Breast epithelium (tissue), 4 donors: ENCODE data around the gene OR7G2. TPM values are rescaled to one million over a fixed set of nuclear protein-coding genes. Genes with fewer than 3 reads are reported as not detected.

Source experiments
- DNase-seq, 2 donors: peaks; one replicate each; pipeline ENCODE4 v3.0.0-alpha.2; 2019; ENCODE audit warnings: low spot score in 2 of 2
- H3K27ac ChIP-seq, 2 donors: fragments of 200-600 bp; sonication (generic) in 1 of 2; one replicate each; pipeline ENCODE4 v1.5.1; 2016 to 2019; ENCODE audit warnings: mild to moderate bottlenecking in 1 of 2
- H3K27me3 ChIP-seq, 2 donors: fragments of 200-600 bp; sonication (generic) in 1 of 2; one replicate each; pipeline versions ENCODE4 v1.5.1 to v1.6.0; 2017 to 2019; ENCODE audit warnings: control low read depth in 1 of 2, mild to moderate bottlenecking in 1 of 2
- H3K36me3 ChIP-seq: fragments of 200-600 bp; one replicate; pipeline ENCODE4 v1.5.1; 2019
- H3K4me1 ChIP-seq, 2 donors: fragments of 200-600 bp; sonication (generic); one replicate each; pipeline ENCODE4 v1.5.1; 2016 to 2019; ENCODE audit warnings: control low read depth in 1 of 2
- H3K4me3 ChIP-seq, 3 donors: fragments of 200-600 bp; sonication (generic); 1 replicate in 2 of 3; 2 replicates in 1 of 3; pipeline ENCODE4 v1.5.1; 2016 to 2019; ENCODE audit warnings: mild to moderate bottlenecking in 3 of 3, moderate library complexity in 2 of 3
- H3K9me3 ChIP-seq, 2 donors: fragments of 200-600 bp; sonication (generic) in 1 of 2; one replicate each; pipeline ENCODE4 v1.5.1; 2016 to 2019; ENCODE audit warnings: control low read depth in 1 of 2
- CTCF ChIP-seq, 3 donors: fragments of 450-650 bp; IDR thresholded peaks; one replicate each; pipeline ENCODE4 v1.5.1; 2016 to 2017; ENCODE audit warnings: antibody characterized with exemption in 3 of 3, mild to moderate bottlenecking in 3 of 3, moderate library complexity in 3 of 3
- POLR2A ChIP-seq: fragments of 450-650 bp; IDR thresholded peaks from one replicate; pipeline ENCODE4 v1.6.1; 2016; ENCODE audit warnings: antibody characterized with exemption, mild to moderate bottlenecking, moderate library complexity
- POLR2AphosphoS5 ChIP-seq, 3 donors: sonication (generic); formaldehyde crosslinking; IDR thresholded peaks; one replicate each; pipeline ENCODE4 v1.6.1; 2017; ENCODE audit warnings: antibody characterized with exemption in 3 of 3
- intact Hi-C: fragments of 100-400 bp; cut with DNase I; formaldehyde crosslinking; loops from one replicate; pipeline ENCODE4 v1.15.1; 2023; ENCODE audit warnings: low total_unique reads
- total RNA-seq, 3 donors: library from RNA; depleted of rRNA; stranded (reverse); fragments of >200 nt; gene quantifications; one replicate each; pipeline ENCODE4 v1.1.0, GENCODE V29; 2016

The OR7G2 gene
- total RNA-seq, 3 donors from 2014 or later = not detected

GRCh38 chr19:9139609-9140158 lies 32.4 kb upstream of the OR7G2 start:
- H3K27ac ChIP-seq = peak overlapping the region; percentile 92 to 93
- H3K4me3 ChIP-seq = peak overlapping the region; percentile 76 to 93 (median 79)
- peaks cover 7% of the 10 kb centered on the region in 2 donors for H3K9me3 ChIP-seq
- no peak for DNase-seq
- TF ChIP-seq CTCF (IDR thresholded peaks at IDR 0.05) = no peak
- TF ChIP-seq POLR2AphosphoS5 (IDR thresholded peaks at IDR 0.05) = no peak
- no peak for TF ChIP-seq POLR2A
- intact Hi-C loops = no loop called here
- peaks cover 0 to 8% of the 10 kb centered on the region in 2 donors for H3K4me1 ChIP-seq
- H3K27me3 ChIP-seq = no peaks in the 10 kb centered on the region
- no peaks in the 10 kb centered on the region for H3K36me3 ChIP-seq

DNA sequence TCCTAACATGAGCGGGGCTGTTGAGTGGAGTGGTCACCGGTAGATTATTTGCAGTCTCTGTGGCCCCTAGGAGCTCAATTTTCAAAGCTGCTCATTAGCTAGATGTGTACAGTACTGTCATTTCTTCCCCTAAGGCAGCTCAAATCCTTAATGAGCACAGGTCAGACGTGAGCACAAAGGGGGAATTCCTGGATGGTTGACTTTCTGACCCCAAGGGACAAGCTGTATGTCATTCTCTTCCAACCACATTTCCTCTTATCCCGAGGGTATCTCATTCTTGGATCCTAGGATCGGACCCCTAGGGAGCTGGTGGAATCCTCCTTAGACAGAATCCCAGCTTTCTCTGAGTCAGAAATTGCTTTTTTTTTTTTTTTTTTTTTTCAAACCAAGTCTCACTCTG lies 25.1 kb upstream of the OR7G2 start:
- intact Hi-C loops = no loop called here
- no peaks in the 10 kb centered on the region for H3K4me1 ChIP-seq
- H3K9me3 ChIP-seq = no peaks in the 10 kb centered on the region
- TF ChIP-seq CTCF (IDR thresholded peaks at IDR 0.05) (no peak), POLR2A (no peak), POLR2AphosphoS5 (IDR thresholded peaks at IDR 0.05) (no peak)
- DNase-seq = no peak
- H3K36me3 ChIP-seq = no peaks in the 10 kb centered on the region
- H3K27me3 ChIP-seq = peaks cover 0 to 4% of the 10 kb centered on the region in 2 donors
- no peak overlapping the region for H3K27ac ChIP-seq
- H3K4me3 ChIP-seq = no peak overlapping the region

DNA sequence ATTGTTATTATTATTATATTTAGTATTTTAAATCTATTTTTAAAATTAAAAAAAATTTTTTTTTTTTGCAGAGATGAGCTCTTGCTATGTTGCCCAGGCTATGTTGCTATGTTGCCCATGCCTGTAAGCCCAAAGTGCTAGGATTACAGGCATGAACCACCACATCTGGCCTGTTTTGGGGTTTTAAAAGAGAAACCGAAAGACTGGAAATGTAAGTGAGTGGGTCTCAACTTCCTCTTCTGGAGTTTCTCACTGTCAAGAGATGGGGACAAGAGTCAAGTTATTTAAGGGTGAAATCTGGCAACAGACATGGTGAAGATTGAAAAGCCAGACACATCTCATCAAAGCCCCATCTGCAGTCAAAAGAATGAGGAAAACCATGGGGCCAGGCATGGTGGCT lies 23.7 kb upstream of the OR7G2 start:
- no peaks in the 10 kb centered on the region for H3K9me3 ChIP-seq
- no peaks in the 10 kb centered on the region for H3K4me1 ChIP-seq
- H3K36me3 ChIP-seq = no peaks in the 10 kb centered on the region
- TF ChIP-seq CTCF (IDR thresholded peaks at IDR 0.05) (no peak), POLR2A (no peak)
- intact Hi-C loops = no loop called here
- no peak overlapping the region for H3K27ac ChIP-seq
- DNase-seq = no peak
- no peak overlapping the region for H3K4me3 ChIP-seq
- peaks cover 0 to 7% of the 10 kb centered on the region in 2 donors for H3K27me3 ChIP-seq

DNA sequence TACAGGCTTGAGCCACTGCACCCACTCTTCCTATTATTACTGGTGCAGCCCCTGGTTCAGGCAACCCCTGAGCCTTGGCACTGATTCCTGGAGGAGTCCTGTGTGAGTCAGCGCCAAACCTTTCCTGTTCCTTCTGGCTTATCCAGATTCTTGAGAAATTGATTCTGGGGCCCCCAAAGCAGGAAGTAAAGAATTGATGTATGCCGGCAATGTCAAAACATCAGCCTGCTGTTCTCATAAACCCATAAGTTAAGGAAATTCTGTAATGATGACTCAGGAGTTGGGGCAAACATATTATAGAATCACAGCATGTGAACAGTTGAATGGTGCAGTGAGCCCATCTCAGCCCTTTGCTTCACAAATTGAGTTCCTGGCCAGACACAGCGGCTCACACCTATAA lies 20.9 kb upstream of the OR7G2 start:
- no peaks in the 10 kb centered on the region for H3K9me3 ChIP-seq
- intact Hi-C loops = no loop called here
- H3K4me3 ChIP-seq = no peak overlapping the region
- no peak overlapping the region for H3K27ac ChIP-seq
- H3K36me3 ChIP-seq = no peaks in the 10 kb centered on the region
- no peaks in the 10 kb centered on the region for H3K4me1 ChIP-seq
- no peak for DNase-seq
- peaks cover 0 to 7% of the 10 kb centered on the region in 2 donors for H3K27me3 ChIP-seq
- TF ChIP-seq POLR2AphosphoS5 (IDR thresholded peaks at IDR 0.05) = no peak
- no peak for TF ChIP-seq CTCF (IDR thresholded peaks at IDR 0.05)

DNA sequence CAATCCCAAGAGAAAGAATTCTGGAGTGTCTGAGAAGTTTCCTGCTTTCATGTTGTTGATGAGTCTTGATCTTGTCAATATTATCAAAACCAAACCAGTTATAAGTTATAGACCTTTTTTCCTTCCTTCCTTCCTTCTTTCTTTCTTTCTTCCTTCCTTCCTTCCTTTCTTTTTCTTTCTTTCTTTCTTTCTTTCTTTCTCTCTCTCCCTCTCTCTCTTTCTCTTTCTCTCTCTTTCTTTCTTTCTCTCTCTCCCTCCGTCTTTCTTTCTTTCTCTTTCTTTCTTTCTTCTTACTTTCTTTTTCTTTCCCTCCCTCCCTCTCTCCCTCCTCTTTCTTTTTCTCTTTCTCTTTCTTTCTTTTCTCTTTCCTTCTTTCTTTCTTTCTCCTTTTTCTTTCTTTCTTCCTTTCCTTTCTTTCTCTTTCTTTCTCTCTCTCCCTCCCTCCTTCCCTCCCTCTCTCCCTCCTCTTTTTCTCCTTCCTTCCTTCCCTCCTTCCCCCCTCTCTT lies 19.7 kb upstream of the OR7G2 start, which contains the start of gene OR7G3:
Gene OR7G3, minus strand, starts transcription at position 51 of the 506 bp plus-strand sequence. Its CDS starts 0 bp downstream, at position 51.
- H3K4me1 ChIP-seq = no peaks in the 10 kb centered on the region
- peaks cover 0 to 7% of the 10 kb centered on the region in 2 donors for H3K27me3 ChIP-seq
- intact Hi-C loops = no loop called here
- TF ChIP-seq POLR2A = no peak
- no peak for TF ChIP-seq POLR2AphosphoS5 (IDR thresholded peaks at IDR 0.05)
- no peak for TF ChIP-seq CTCF (IDR thresholded peaks at IDR 0.05)
- no peak within 1 kb of the TSS for H3K4me3 ChIP-seq
- H3K36me3 ChIP-seq = no peaks in the 10 kb centered on the region
- H3K27ac ChIP-seq = no peak within 1 kb of the TSS
- DNase-seq = no peak
- no peaks in the 10 kb centered on the region for H3K9me3 ChIP-seq
